ENCODE measurements around the gene WWOX.

DNA sequence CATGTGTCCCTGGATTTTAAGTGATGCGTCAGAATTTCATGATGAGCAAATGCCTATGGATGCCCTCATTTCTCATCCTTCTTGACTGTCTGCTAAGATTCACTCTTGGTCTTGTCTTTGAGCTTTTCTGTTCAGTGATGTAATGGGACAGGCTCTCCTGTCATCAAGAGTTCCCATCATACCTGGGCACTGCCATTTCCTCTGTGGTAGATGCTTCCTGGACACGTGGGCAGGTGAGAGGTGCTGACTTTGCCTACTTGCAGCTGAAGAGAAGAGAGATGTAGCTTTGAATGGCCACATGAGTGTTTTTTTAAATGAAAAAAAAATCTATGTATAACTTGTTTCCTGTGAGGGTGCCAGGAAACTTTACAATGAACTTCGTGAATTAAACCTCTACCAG, 943.4 kb downstream of the WWOX start:
- no peak for TF ChIP-seq EZH2 (IDR thresholded peaks at IDR 0.05)
- TF ChIP-seq POLR2AphosphoS5 (IDR thresholded peaks at IDR 0.05; ENCODE audit: borderline replicate concordance, low read depth, low read length), result no peak

Data from SK-N-MC (cell line).